Heart left ventricle (tissue), 16 donors: ENCODE measurements around the gene ADGRL3. TPM values are rescaled to one million over a fixed set of nuclear protein-coding genes. Genes with fewer than 3 reads are reported as not detected.

Experiments
- ATAC-seq, 4 donors: fragments of 200-7000 bp; cut with Tn5 transposase; one replicate each; pipeline ENCODE4 v1.9.1; 2020 to 2022; ENCODE audit warnings: moderate library complexity in 4 of 4, mild to moderate bottlenecking in 3 of 4, moderate number of reproducible peaks in 1 of 4
- DNase-seq, 5 donors: peaks; one replicate each; pipeline ENCODE4 v3.0.0-alpha.2; 2020
- H3K27ac ChIP-seq, 12 donors: fragments of 200-600 bp; sonication (generic) in 4 of 12; one replicate each; pipeline versions ENCODE4 v1.5.0 to v1.8.0; 2016 to 2022; ENCODE audit warnings: mild to moderate bottlenecking in 2 of 12
- H3K27me3 ChIP-seq, 9 donors: fragments of 200-600 bp; sonication (generic) in 2 of 9; one replicate each; pipeline versions ENCODE4 v1.5.1 to v1.8.0; 2016 to 2022; ENCODE audit warnings: mild to moderate bottlenecking in 3 of 9
- H3K36me3 ChIP-seq, 9 donors: fragments of 200-600 bp; sonication (generic) in 2 of 9; one replicate each; pipeline versions ENCODE4 v1.5.0 to v1.8.0; 2018 to 2022; ENCODE audit warnings: mild to moderate bottlenecking in 2 of 9
- H3K4me1 ChIP-seq, 12 donors: fragments of 200-600 bp; sonication (generic) in 4 of 12; one replicate each; pipeline versions ENCODE4 v1.5.0 to v1.8.0; 2016 to 2022; ENCODE audit warnings: mild to moderate bottlenecking in 3 of 12
- H3K4me3 ChIP-seq, 12 donors: fragments of 200-600 bp; sonication (generic) in 4 of 12; one replicate each; pipeline versions ENCODE4 v1.5.0 to v1.8.0; 2017 to 2022; ENCODE audit warnings: mild to moderate bottlenecking in 9 of 12, moderate library complexity in 4 of 12
- H3K9me3 ChIP-seq, 12 donors: fragments of 200-600 bp; sonication (generic) in 4 of 12; one replicate each; pipeline versions ENCODE4 v1.5.0 to v1.8.0; 2016 to 2022; ENCODE audit warnings: mild to moderate bottlenecking in 1 of 12
- CTCF ChIP-seq, 12 donors: fragments of 200-600 bp; sonication (generic) in 4 of 12; IDR thresholded peaks; one replicate each; pipeline versions ENCODE4 v1.5.0 to v1.8.0; 2018 to 2022; ENCODE audit warnings: antibody characterized with exemption in 12 of 12, mild to moderate bottlenecking in 5 of 12
- POLR2A ChIP-seq, 2 donors: fragments of 450-650 bp; IDR thresholded peaks; one replicate each; pipeline ENCODE4 v1.6.1; 2017; ENCODE audit warnings: antibody characterized with exemption in 2 of 2, mild to moderate bottlenecking in 2 of 2, moderate library complexity in 2 of 2
- intact Hi-C, 10 donors: fragments of 100-400 bp; cut with DNase I; formaldehyde crosslinking; loops; one replicate each; pipeline versions ENCODE4 v1.11.1 to v1.14.2; 2022
- polyA plus RNA-seq, 2 donors: library from polyadenylated mRNA; stranded (reverse); fragments of 200-250 nt; gene quantifications; one replicate each; pipeline ENCODE4 v1.2.3, GENCODE V29; 2013
- total RNA-seq, 9 donors: library from RNA; depleted of rRNA in 2 of 9; stranded (reverse); fragments of >200 nt in 2 of 9; fragmentation: NEBNext Ultra II Directional in 3 of 9; extraction: Animal tissue kit (Norgen Biotek cat#: 25700) in 3 of 9; gene quantifications; one replicate each; pipeline versions ENCODE4 v1.1.0 to v1.2.4, GENCODE V29; 2016 to 2023
- donor health status: ischemic (EF 13 %, LVEDD 7.1; RV severe dilation, severe dysfunction).
- donor health status: healthy with polysubstance abuse.
- donor health status: DM: no; HTN: yes; CAD: no.
- donor health status: DM: no; HTN: no; CAD: no.
- donor health status: ischemic (EF 25% LVEDD 6.9; RV normal size, moderate dysfunction).
- donor health status: ischemic (EF 25% LVEDD 5.7; RV mildly dilated, moderate dysfunction).
- donor health status: healthy.
- donor health status: DM: yes; HTN: yes; CAD: no.
- donor health status: ischemic (EF 35%, LVEDD 5.7; RV mildly dilated, moderate dysfunction).
- donor health status: nonischemic (EF 11% LVEDD 7.7; RV severe dilation, severe dysfunction).
- donor health status: DM: yes; HTN: yes; CAD: no.
- donor health status: PGD.
- donor health status: ischemic (EF 29% LVEDD 5.4; RV normal size, mild dysfunction).
- donor health status: nonischemic (EF 23%, LVEDD 6.1; RV moderate dilation, normal function).

The ADGRL3 gene
- total and polyA plus RNA-seq, 11 donors, result 0.84 to 24.4 (median 7.6) TPM

- no peak for DNase-seq
- TF ChIP-seq POLR2A (IDR thresholded peaks at IDR 0.05), result no peak
- TF ChIP-seq CTCF (IDR thresholded peaks at IDR 0.05), result no peak
- Histone ChIP-seq H3K27me3 (no peaks in the 10 kb centered on the region), H3K27ac (no peak overlapping the region), H3K4me3 (no peak overlapping the region), H3K4me1 (peaks cover 0 to 7% (median 0%) of the 10 kb centered on the region in 12 donors), H3K36me3 (no peaks in the 10 kb centered on the region), H3K9me3 (peaks cover 0 to 3% (median 0%) of the 10 kb centered on the region in 12 donors)
- peak in 2 of 4 donors; percentile 44 to 61 for ATAC-seq
- intact Hi-C loops, result no loop called here
Measured at GRCh38 chr4:62126064-62126732, 926.1 kb downstream of the ADGRL3 start.
